HepG2 (cell line): Measurements from ENCODE around the gene GPATCH4. TPM values are rescaled to one million over a fixed set of nuclear protein-coding genes. Genes with fewer than 3 reads are reported as not detected.

Experiments used
- ATAC-seq: fragments of 200-7000 bp; cut with Tn5 transposase; 3 replicates; pipeline ENCODE4 v1.9.1; 2020; ENCODE audit warnings: mild to moderate bottlenecking, moderate library complexity
- BruUV-seq: library from RNA; stranded (reverse); fragments of 400-500 nt; replicated peaks from 2 replicates; lab custom pipeline; 2021; lab: Mats Ljungman, UMichigan
- CTCF ChIA-PET: fragments of 300-600 bp; formaldehyde crosslinking; extraction: SDS; loops from one replicate; lab custom pipeline; 2021; ENCODE audit warnings: low total read pairs, inconsistent platforms, low intra/inter-chr PET ratio; lab: Yijun Ruan, JAX
- POLR2A ChIA-PET: fragments of 350-600 bp; sonication (Branson Sonifier 250); formaldehyde crosslinking; loops from one replicate; lab custom pipeline; 2020; ENCODE audit warnings: antibody characterized with exemption, inconsistent platforms; lab: Yijun Ruan, JAX
- DNase-seq: peaks from one replicate; pipeline ENCODE4 v3.0.0-alpha.2; 2015; ENCODE audit warnings: low spot score
- FAIRE-seq: peaks from 3 replicates; lab custom pipeline; 2011; peaks lifted over from hg19 to GRCh38; lab: Jason Lieb, UNC
- H2AFZ ChIP-seq: one replicate; pipeline ENCODE4 v1.6.1; 2011; ENCODE audit warnings: low read length, inconsistent platforms
- H3K27ac ChIP-seq: fragments of 300-600 bp; 3 replicates; pipeline ENCODE4 v1.8.0; 2011; ENCODE audit warnings: mixed run types, mild to moderate bottlenecking, mixed read lengths, low read length, inconsistent platforms; ENCODE audit not compliant: insufficient read depth; ENCODE audit errors: extremely low read length
- H3K27me3 ChIP-seq, 2 experiments: fragments of 200-600 bp in 1 of 2; 2 replicates in 1 of 2; 3 replicates in 1 of 2; pipeline versions ENCODE4 v1.6.0 to v1.8.0; 2011; ENCODE audit warnings: low read length in 2 of 2, mild to moderate bottlenecking in 2 of 2, moderate library complexity in 2 of 2, inconsistent platforms in 1 of 2; ENCODE audit not compliant: insufficient read depth in 2 of 2, control insufficient read depth in 1 of 2
- H3K36me3 ChIP-seq, 2 experiments: fragments of 200-600 bp in 1 of 2; replicated peaks in 1 of 2; 2 replicates in 1 of 2; 3 replicates in 1 of 2; pipeline versions ENCODE4 v1.5.1 to v1.8.0; 2011; ENCODE audit warnings: low read length in 2 of 2, inconsistent platforms in 1 of 2; ENCODE audit not compliant: insufficient read depth in 2 of 2, control insufficient read depth in 1 of 2
- H3K4me1 ChIP-seq: 2 replicates; pipeline ENCODE4 v1.5.1; 2012; ENCODE audit warnings: low read length, inconsistent platforms; ENCODE audit not compliant: insufficient read depth
- H3K4me2 ChIP-seq: 2 replicates; pipeline ENCODE4 v1.6.0; 2011; ENCODE audit warnings: low read depth, low read length, inconsistent platforms
- H3K4me3 ChIP-seq, 3 experiments: fragments of 200-600 bp in 1 of 3; sonication (generic), shearing (Covaris generic) in 1 of 3; replicated peaks in 1 of 3; 2 replicates each; pipeline ENCODE4 v1.5.1; 2011 to 2016; ENCODE audit warnings: low read length in 3 of 3, inconsistent platforms in 2 of 3, low read depth in 2 of 3, mild to moderate bottlenecking in 2 of 3, control low read depth in 1 of 3, mixed read lengths in 1 of 3; ENCODE audit not compliant: insufficient read depth in 1 of 3
- H3K79me2 ChIP-seq: one replicate; pipeline ENCODE4 v1.6.1; 2011; ENCODE audit warnings: low read length, inconsistent platforms; ENCODE audit not compliant: insufficient read depth
- H3K9ac ChIP-seq: 2 replicates; pipeline ENCODE4 v1.6.0; 2011; ENCODE audit warnings: mild to moderate bottlenecking, low read depth, low read length, inconsistent platforms; ENCODE audit not compliant: insufficient read depth
- H3K9me3 ChIP-seq: 2 replicates; pipeline ENCODE4 v1.5.1; 2012; ENCODE audit warnings: mild to moderate bottlenecking, low read length
- H4K20me1 ChIP-seq: 2 replicates; pipeline ENCODE4 v1.6.0; 2011; ENCODE audit warnings: inconsistent platforms, mild to moderate bottlenecking, low read length, moderate library complexity; ENCODE audit not compliant: insufficient read depth
- AGO1 ChIP-seq: fragments of 200-400 bp; formaldehyde crosslinking; IDR thresholded peaks from 2 replicates; pipeline ENCODE4 v1.6.1; 2017; ENCODE audit warnings: mild to moderate bottlenecking, low read depth, low read length, moderate library complexity; ENCODE audit not compliant: poor library complexity, severe bottlenecking
- AGO2 ChIP-seq: fragments of 200-400 bp; formaldehyde crosslinking; optimal IDR thresholded peaks from 2 replicates; pipeline ENCODE3; 2017; ENCODE audit warnings: mild to moderate bottlenecking, low read depth, low read length, moderate library complexity
- AKAP8 ChIP-seq: sonication (generic); formaldehyde crosslinking; IDR thresholded peaks from 2 replicates; pipeline ENCODE4 v1.5.1; 2020; ENCODE audit warnings: mild to moderate bottlenecking, missing genetic modification reagents
- ATF7 ChIP-seq, 2 experiments: fragments of 450-650 bp in 1 of 2; sonication (generic) in 1 of 2; formaldehyde crosslinking in 1 of 2; IDR thresholded peaks; 2 replicates each; pipeline versions ENCODE4 v1.4.0 to v1.6.1; 2016 to 2020; ENCODE audit warnings: antibody characterized with exemption in 1 of 2, mild to moderate bottlenecking in 1 of 2, missing genetic modification reagents in 1 of 2
- CREBL2 ChIP-seq: sonication (generic); formaldehyde crosslinking; IDR thresholded peaks from 2 replicates; pipeline ENCODE4 v1.8.1; 2023; ENCODE audit warnings: missing genetic modification reagents, mild to moderate bottlenecking, borderline replicate concordance
- KDM2A ChIP-seq: sonication (generic); formaldehyde crosslinking; IDR thresholded peaks from 2 replicates; pipeline ENCODE4 v1.4.0; 2020; ENCODE audit warnings: low read depth, missing genetic modification reagents, borderline replicate concordance
- POLR2A ChIP-seq, 2 experiments: IDR thresholded peaks; 2 replicates each; pipeline ENCODE4 v1.6.1; 2011; ENCODE audit warnings: low read depth in 2 of 2, low read length in 2 of 2, mild to moderate bottlenecking in 1 of 2, moderate library complexity in 1 of 2; ENCODE audit not compliant: insufficient read depth in 1 of 2
- POLR2G ChIP-seq: fragments of 200-400 bp; formaldehyde crosslinking; IDR thresholded peaks from 2 replicates; pipeline ENCODE4 v1.6.1; 2018; ENCODE audit warnings: mild to moderate bottlenecking, low read depth, low read length, moderate library complexity
- SNAPC5 ChIP-seq: sonication (generic); formaldehyde crosslinking; IDR thresholded peaks from 2 replicates; pipeline ENCODE4 v1.8.1; 2023; ENCODE audit warnings: mild to moderate bottlenecking, missing genetic modification reagents, borderline replicate concordance
- SNRNP70 ChIP-seq: fragments of 200-400 bp; formaldehyde crosslinking; IDR thresholded peaks from 2 replicates; pipeline ENCODE4 v1.6.1; 2017; ENCODE audit warnings: mild to moderate bottlenecking, low read depth, low read length, moderate library complexity
- ZC3H13 ChIP-seq: sonication (generic); formaldehyde crosslinking; IDR thresholded peaks from 2 replicates; pipeline ENCODE4 v1.8.1; 2023; ENCODE audit warnings: mild to moderate bottlenecking, missing genetic modification reagents, moderate library complexity
- ZFX ChIP-seq: sonication (generic); formaldehyde crosslinking; IDR thresholded peaks from 2 replicates; pipeline ENCODE4 v1.4.0; 2020; ENCODE audit warnings: mild to moderate bottlenecking, low read depth, missing genetic modification reagents, moderate library complexity
- ZNF263 ChIP-seq: sonication (generic); formaldehyde crosslinking; IDR thresholded peaks from 2 replicates; pipeline ENCODE4 v1.4.0; 2020; ENCODE audit warnings: missing genetic modification reagents
- ZNF326 ChIP-seq: sonication (generic); formaldehyde crosslinking; IDR thresholded peaks from 2 replicates; pipeline ENCODE4 v1.4.0; 2020; ENCODE audit warnings: missing genetic modification reagents, borderline replicate concordance
- WGBS: methylation state at CpG from one replicate; pipeline ENCODE4 v1.1.6; 2017; ENCODE audit warnings: low lambda C conversion rate; 5-methylcytosine and 5-hydroxymethylcytosine counted together
- in situ Hi-C: cut with HindIII; loops from 2 replicates; pipeline ENCODE4 v1.10.0; 2017; ENCODE audit warnings: low pct_unique_long_range_greater_than_20kb; ENCODE audit not compliant: extremely low pct_ligation_motif_present
- intact Hi-C: fragments of 100-400 bp; cut with micrococcal nuclease; formaldehyde crosslinking; loops from one replicate; pipeline ENCODE4 v1.10.0; 2022; ENCODE audit not compliant: unreplicated experiment
- polyA plus RNA-seq, 8 experiments: library from polyadenylated mRNA; depleted of rRNA in 3 of 8; stranded (reverse) in 7 of 8; unstranded in 1 of 8; fragments of >200 nt; fragmentation: Illumina TruSeq in 4 of 8; extraction: Trizol in 4 of 8; gene quantifications; 2 replicates each; pipeline versions ENCODE4 v1.2.1 to v1.2.3, GENCODE V29; 2011 to 2016; ENCODE audit warnings: low read depth in 4 of 8, missing spikeins in 1 of 8, mixed read lengths in 1 of 8; ENCODE audit not compliant: insufficient read depth in 1 of 8
- total RNA-seq, 5 experiments: library from RNA; depleted of rRNA; stranded (reverse); fragments of >200 nt; fragmentation: Illumina TruSeq; extraction: Trizol; gene quantifications; 2 replicates each; pipeline ENCODE4 v1.2.3, GENCODE V29; 2016; ENCODE audit warnings: low read depth in 1 of 5
- TF ChIP-seq, protein P1 (sequence below): sonication (generic); formaldehyde crosslinking; IDR thresholded peaks from 2 replicates; pipeline ENCODE4 v1.5.1; 2020; ENCODE audit warnings: mild to moderate bottlenecking, missing genetic modification reagents, moderate library complexity

Gene GPATCH4
- total and polyA plus RNA-seq, 2 of the 13 experiments (the other 11 are each of a cell fraction or from before 2014, with no cell fraction given): 19.2 to 37.9 TPM

GRCh38 chr1:156640842-156641706 is 39.8 kb upstream of the GPATCH4 start:
- CTCF ChIA-PET: no interaction called here
- in situ Hi-C loops: no loop called here
- no peak overlapping the region for H3K4me3 ChIP-seq
- H3K27ac ChIP-seq: no peak overlapping the region
- H4K20me1 ChIP-seq: peaks cover 34% of the 10 kb centered on the region
- BruUV-seq: no TSS peak
- ATAC-seq (no peak), DNase-seq (no peak), FAIRE-seq (no peak)
- peaks cover 0 to 6% of the 10 kb centered on the region in 2 experiments; a peak in 2 of 5 replicates for H3K36me3 ChIP-seq
- H3K4me1 ChIP-seq: peaks cover 17% of the 10 kb centered on the region
- no peaks in the 10 kb centered on the region for H3K79me2 ChIP-seq
- intact Hi-C loops: loop anchor here (1.0 kb wide), 1 partner anchor 17 kb away; no protein-coding TSS in a partner anchor
- WGBS: 61% methylated on average over 4 of the region's 6 CpGs
- TF ChIP-seq AGO2 (peak; percentile 90), CREBL2 (CRISPR knock-in tag) (no peak), ZFX (0 out of 2 replicates have a peak, but pooled peaks have one; percentile 25), KDM2A (peak; percentile 46; the same call in 1 of the 2 replicates), ZNF263 (peak; percentile 83), AGO1 (peak; percentile 93), SNAPC5 (CRISPR knock-in tag) (no peak), POLR2G (0 out of 2 replicates have a peak, but pooled peaks have one; percentile 55), ATF7 (IDR thresholded peaks at IDR 0.05) (no peak), ATF7 (CRISPR knock-in tag; IDR thresholded peaks at IDR 0.05) (no peak), ZC3H13 (CRISPR knock-in tag) (peak; percentile 67), SNRNP70 (no peak), POLR2A (IDR thresholded peaks at IDR 0.05; ENCODE audit: insufficient read depth in 1 of 2, low read depth in 2 of 2, low read length in 2 of 2) (peak in 1 of 2 experiments; percentile 51; a peak in 2 of 4 replicates), ZNF326 (CRISPR knock-in tag) (0 out of 2 replicates have a peak, but pooled peaks have one; percentile 17), AKAP8 (CRISPR knock-in tag) (peak; percentile 96)
- TF ChIP-seq, protein P1, sequence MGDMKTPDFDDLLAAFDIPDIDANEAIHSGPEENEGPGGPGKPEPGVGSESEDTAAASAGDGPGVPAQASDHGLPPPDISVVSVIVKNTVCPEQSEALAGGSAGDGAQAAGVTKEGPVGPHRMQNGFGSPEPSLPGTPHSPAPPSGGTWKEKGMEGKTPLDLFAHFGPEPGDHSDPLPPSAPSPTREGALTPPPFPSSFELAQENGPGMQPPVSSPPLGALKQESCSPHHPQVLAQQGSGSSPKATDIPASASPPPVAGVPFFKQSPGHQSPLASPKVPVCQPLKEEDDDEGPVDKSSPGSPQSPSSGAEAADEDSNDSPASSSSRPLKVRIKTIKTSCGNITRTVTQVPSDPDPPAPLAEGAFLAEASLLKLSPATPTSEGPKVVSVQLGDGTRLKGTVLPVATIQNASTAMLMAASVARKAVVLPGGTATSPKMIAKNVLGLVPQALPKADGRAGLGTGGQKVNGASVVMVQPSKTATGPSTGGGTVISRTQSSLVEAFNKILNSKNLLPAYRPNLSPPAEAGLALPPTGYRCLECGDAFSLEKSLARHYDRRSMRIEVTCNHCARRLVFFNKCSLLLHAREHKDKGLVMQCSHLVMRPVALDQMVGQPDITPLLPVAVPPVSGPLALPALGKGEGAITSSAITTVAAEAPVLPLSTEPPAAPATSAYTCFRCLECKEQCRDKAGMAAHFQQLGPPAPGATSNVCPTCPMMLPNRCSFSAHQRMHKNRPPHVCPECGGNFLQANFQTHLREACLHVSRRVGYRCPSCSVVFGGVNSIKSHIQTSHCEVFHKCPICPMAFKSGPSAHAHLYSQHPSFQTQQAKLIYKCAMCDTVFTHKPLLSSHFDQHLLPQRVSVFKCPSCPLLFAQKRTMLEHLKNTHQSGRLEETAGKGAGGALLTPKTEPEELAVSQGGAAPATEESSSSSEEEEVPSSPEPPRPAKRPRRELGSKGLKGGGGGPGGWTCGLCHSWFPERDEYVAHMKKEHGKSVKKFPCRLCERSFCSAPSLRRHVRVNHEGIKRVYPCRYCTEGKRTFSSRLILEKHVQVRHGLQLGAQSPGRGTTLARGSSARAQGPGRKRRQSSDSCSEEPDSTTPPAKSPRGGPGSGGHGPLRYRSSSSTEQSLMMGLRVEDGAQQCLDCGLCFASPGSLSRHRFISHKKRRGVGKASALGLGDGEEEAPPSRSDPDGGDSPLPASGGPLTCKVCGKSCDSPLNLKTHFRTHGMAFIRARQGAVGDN (CRISPR knock-in tag): 0 out of 2 replicates have a peak, but pooled peaks have one; percentile 19
- H3K4me2 ChIP-seq: no peak overlapping the region
- no peaks in the 10 kb centered on the region for H3K9me3 ChIP-seq
- H3K9ac ChIP-seq: no peak overlapping the region
- H2AFZ ChIP-seq: no peak overlapping the region
- POLR2A ChIA-PET: interaction anchor here (1.3 kb wide), 1 partner anchor 8 kb away, joined by 3 read pairs; no protein-coding TSS in a partner anchor
- peaks cover 2 to 14% of the 10 kb centered on the region in 2 experiments; a peak in 3 of 5 replicates for H3K27me3 ChIP-seq
